Colonic mucosa (tissue), 4 donors: ENCODE measurements around the gene NTM. TPM values are rescaled to one million over a fixed set of nuclear protein-coding genes. Genes with fewer than 3 reads are reported as not detected.

Source experiments
- DNase-seq: peaks from one replicate; pipeline ENCODE4 v3.0.0-alpha.2; 2020
- H3K27ac ChIP-seq: fragments of 200-600 bp; one replicate; pipeline ENCODE4 v1.8.0; 2021
- H3K27me3 ChIP-seq: fragments of 200-600 bp; one replicate; pipeline ENCODE4 v1.8.0; 2021
- H3K36me3 ChIP-seq: fragments of 200-600 bp; one replicate; pipeline ENCODE4 v1.8.0; 2021
- H3K4me1 ChIP-seq: fragments of 200-600 bp; one replicate; pipeline ENCODE4 v1.8.0; 2021; ENCODE audit warnings: mild to moderate bottlenecking
- H3K4me3 ChIP-seq: fragments of 200-600 bp; one replicate; pipeline ENCODE4 v1.8.0; 2021
- H3K9ac ChIP-seq, 2 donors: one replicate each; pipeline ENCODE4 v1.7.0; 2013; ENCODE audit warnings: control low read depth in 2 of 2, low read depth in 2 of 2, low read length in 2 of 2
- H3K9me3 ChIP-seq: fragments of 200-600 bp; one replicate; pipeline ENCODE4 v1.8.0; 2021
- CTCF ChIP-seq: fragments of 200-600 bp; IDR thresholded peaks from one replicate; pipeline ENCODE4 v1.8.0; 2022; ENCODE audit warnings: antibody characterized with exemption, mild to moderate bottlenecking
- intact Hi-C: fragments of 100-400 bp; cut with DNase I; formaldehyde crosslinking; loops from one replicate; pipeline ENCODE4 v1.14.1; 2022
- total RNA-seq, 2 donors: library from RNA; stranded (reverse); fragmentation: NEBNext Ultra II Directional in 1 of 2; extraction: Animal tissue kit (Norgen Biotek cat#: 25700) in 1 of 2; gene quantifications; one replicate each; pipeline ENCODE4 v1.2.1, GENCODE V29; 2021
- donor health status: healthy.
- donor health status: DM: no; HTN: no; CAD: no.
- donor health status: DM: no; HTN: no; CAD: no.

Gene NTM
- total RNA-seq, 2 donors from 2014 or later: 1.6 to 2.8 TPM

- Histone ChIP-seq H3K27ac (no peak overlapping the region), H3K36me3 (no peaks in the 10 kb centered on the region), H3K4me1 (no peaks in the 10 kb centered on the region), H3K9ac (no peak overlapping the region), H3K27me3 (no peaks in the 10 kb centered on the region), H3K4me3 (no peak overlapping the region), H3K9me3 (no peaks in the 10 kb centered on the region)
- no peak for DNase-seq
- intact Hi-C loops: no loop called here
- no peak for TF ChIP-seq CTCF
These were observed 22.3 kb downstream of the NTM start for GRCh38 chr11:131392528-131393255.

- no peaks in the 10 kb centered on the region for H3K9me3 ChIP-seq
- DNase-seq: no peak
- intact Hi-C loops: no loop called here
- no peaks in the 10 kb centered on the region for H3K36me3 ChIP-seq
- no peaks in the 10 kb centered on the region for H3K27me3 ChIP-seq
- no peak overlapping the region for H3K27ac ChIP-seq
- no peak for TF ChIP-seq CTCF
- H3K9ac ChIP-seq: no peak overlapping the region
- no peaks in the 10 kb centered on the region for H3K4me1 ChIP-seq
- H3K4me3 ChIP-seq: no peak overlapping the region
These were observed 23.3 kb downstream of the NTM start for GRCh38 chr11:131393691-131394090.

- H3K36me3 ChIP-seq: no peaks in the 10 kb centered on the region
- no peaks in the 10 kb centered on the region for H3K9me3 ChIP-seq
- no peak overlapping the region for H3K4me3 ChIP-seq
- no peak for TF ChIP-seq CTCF
- no peaks in the 10 kb centered on the region for H3K27me3 ChIP-seq
- DNase-seq: no peak
- no peak overlapping the region for H3K27ac ChIP-seq
- no peaks in the 10 kb centered on the region for H3K4me1 ChIP-seq
- H3K9ac ChIP-seq: no peak overlapping the region
- intact Hi-C loops: no loop called here
These were observed 27.3 kb downstream of the NTM start for GRCh38 chr11:131397675-131398074.

GRCh38 chr11:131402040-131402439 lies 31.6 kb downstream of the NTM start:
- no peak overlapping the region for H3K4me3 ChIP-seq
- TF ChIP-seq CTCF: no peak
- intact Hi-C loops: no loop called here
- no peaks in the 10 kb centered on the region for H3K9me3 ChIP-seq
- no peak for DNase-seq
- no peak overlapping the region for H3K9ac ChIP-seq
- H3K27me3 ChIP-seq: no peaks in the 10 kb centered on the region
- H3K27ac ChIP-seq: no peak overlapping the region
- no peaks in the 10 kb centered on the region for H3K4me1 ChIP-seq
- no peaks in the 10 kb centered on the region for H3K36me3 ChIP-seq

- Histone ChIP-seq H3K36me3 (no peaks in the 10 kb centered on the region), H3K27me3 (no peaks in the 10 kb centered on the region), H3K4me3 (no peak overlapping the region), H3K9me3 (no peaks in the 10 kb centered on the region), H3K4me1 (no peaks in the 10 kb centered on the region), H3K27ac (no peak overlapping the region), H3K9ac (no peak overlapping the region)
- no peak for DNase-seq
- TF ChIP-seq CTCF: no peak
- intact Hi-C loops: no loop called here
These were observed 33.6 kb downstream of the NTM start for GRCh38 chr11:131404010-131404409.
